ENCODE results near the gene FAM83G. TPM values are rescaled to one million over a fixed set of nuclear protein-coding genes. Genes with fewer than 3 reads are reported as not detected.
"Not testable (repeated sequence)": the region's sequence is repeated elsewhere in the genome, so short reads cannot be mapped to it uniquely, and the experiment has no call there.

The FAM83G gene
- total RNA-seq, 1 experiment from 2014 or later: 21.5 TPM

DNA sequence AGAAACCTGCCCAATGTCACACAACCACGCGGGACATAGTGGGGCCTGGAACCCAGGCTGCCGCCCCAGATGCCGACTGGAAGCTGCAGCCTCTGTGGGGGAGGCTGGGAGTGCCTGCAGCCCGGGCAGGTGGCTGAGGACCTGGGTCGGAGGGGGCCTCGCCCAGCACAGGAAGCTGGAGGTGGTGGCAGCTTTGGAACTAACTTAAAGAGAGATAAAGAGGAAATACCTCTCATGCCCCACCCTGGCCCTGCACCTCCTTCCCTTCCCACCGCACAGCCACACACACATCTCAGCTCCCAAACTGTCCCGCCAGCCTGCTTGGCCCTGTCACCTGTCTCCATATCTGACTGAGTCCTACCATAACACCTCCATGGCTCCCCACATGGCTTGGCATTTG, 35.8 kb upstream of the FAM83G start:
- H3K27me3 Mint-ChIP-seq (ENCODE audit: unreplicated experiment); DNase-seq; H3K9me3 Mint-ChIP-seq (ENCODE audit: low read depth, unreplicated experiment); H3K4me3 Mint-ChIP-seq (ENCODE audit: low read depth, unreplicated experiment); H3K36me3 Mint-ChIP-seq (ENCODE audit: insufficient read depth, unreplicated experiment); H3K4me1 Mint-ChIP-seq (ENCODE audit: low read depth, unreplicated experiment); CTCF ChIA-PET; BruUV-seq (replicated peaks); intact Hi-C loops (cut with micrococcal nuclease; ENCODE audit: unreplicated experiment): not testable (repeated sequence)
- peak overlapping the region; percentile 35 for H3K27ac Mint-ChIP-seq (ENCODE audit: unreplicated experiment)

DNA sequence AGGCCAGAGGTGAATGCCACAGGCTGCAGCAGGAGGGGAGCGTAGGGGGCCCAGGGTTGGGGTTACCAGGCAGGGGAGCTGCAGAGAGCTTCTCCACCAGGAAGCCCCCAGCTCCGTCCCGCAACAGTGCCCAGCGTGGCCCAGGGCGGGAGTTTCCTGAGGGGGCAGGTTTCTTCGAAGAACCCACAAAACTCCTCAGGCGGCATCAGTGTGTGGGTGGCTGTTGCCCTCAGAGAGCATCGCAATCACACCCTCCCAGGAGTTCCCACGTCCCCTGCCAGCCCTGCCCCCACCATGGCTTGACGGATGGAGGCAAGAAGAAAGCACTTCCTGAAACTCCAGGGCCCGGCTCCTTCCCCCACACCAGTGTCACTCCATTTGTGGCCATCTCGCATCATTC, 34.2 kb upstream of the FAM83G start:
- DNase-seq; BruUV-seq (replicated peaks); H3K36me3 Mint-ChIP-seq (ENCODE audit: insufficient read depth, unreplicated experiment); intact Hi-C loops (cut with micrococcal nuclease; ENCODE audit: unreplicated experiment); CTCF ChIA-PET; H3K4me3 Mint-ChIP-seq (ENCODE audit: low read depth, unreplicated experiment); H3K27me3 Mint-ChIP-seq (ENCODE audit: unreplicated experiment); H3K9me3 Mint-ChIP-seq (ENCODE audit: low read depth, unreplicated experiment); H3K4me1 Mint-ChIP-seq (ENCODE audit: low read depth, unreplicated experiment); H3K27ac Mint-ChIP-seq (ENCODE audit: unreplicated experiment): not testable (repeated sequence)

DNA sequence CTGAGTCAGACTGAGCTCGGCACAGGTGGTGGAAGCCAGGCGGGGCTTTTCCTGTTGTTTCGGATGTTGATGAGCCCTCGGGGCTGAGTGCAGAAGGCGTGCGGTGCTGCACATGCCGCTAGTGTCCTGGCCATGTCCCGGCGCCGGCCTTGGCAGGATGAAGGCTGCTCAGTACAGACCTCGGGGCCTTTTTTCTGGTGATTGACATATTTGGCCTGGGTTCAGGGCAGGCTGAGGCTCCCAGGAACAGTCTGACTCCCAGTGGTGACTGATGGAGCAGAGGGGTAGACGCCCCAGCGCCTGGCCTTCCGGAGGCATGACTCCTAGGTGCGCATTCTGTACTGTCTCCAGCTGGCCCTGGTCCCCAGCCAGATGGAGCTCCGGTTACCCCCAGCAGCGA, 33.4 kb upstream of the FAM83G start:
- BruUV-seq (replicated peaks); H3K4me3 Mint-ChIP-seq (ENCODE audit: low read depth, unreplicated experiment); H3K9me3 Mint-ChIP-seq (ENCODE audit: low read depth, unreplicated experiment); intact Hi-C loops (cut with micrococcal nuclease; ENCODE audit: unreplicated experiment); CTCF ChIA-PET; H3K4me1 Mint-ChIP-seq (ENCODE audit: low read depth, unreplicated experiment); H3K27me3 Mint-ChIP-seq (ENCODE audit: unreplicated experiment); H3K27ac Mint-ChIP-seq (ENCODE audit: unreplicated experiment); DNase-seq; H3K36me3 Mint-ChIP-seq (ENCODE audit: insufficient read depth, unreplicated experiment): not testable (repeated sequence)

DNA sequence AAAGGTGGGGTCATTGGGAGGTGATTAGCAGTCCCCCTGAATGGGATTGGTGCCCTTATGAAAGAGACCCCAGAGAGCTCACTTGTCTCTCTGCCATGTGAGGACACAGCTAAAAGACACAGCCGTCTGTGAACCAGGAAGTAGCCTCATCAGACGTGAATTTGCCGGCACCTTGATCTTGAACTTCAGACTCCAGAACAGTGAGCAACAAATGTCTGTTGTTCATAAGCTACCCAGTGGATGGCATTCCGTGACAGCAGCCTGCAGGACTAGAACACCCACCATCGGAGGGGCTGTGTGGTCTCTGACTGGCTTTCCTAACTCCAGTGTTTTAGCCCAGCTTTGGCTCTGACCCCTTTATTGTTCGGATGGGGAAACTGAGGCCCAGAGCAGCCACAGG, 33.0 kb upstream of the FAM83G start:
- DNase-seq; H3K9me3 Mint-ChIP-seq (ENCODE audit: low read depth, unreplicated experiment); H3K36me3 Mint-ChIP-seq (ENCODE audit: insufficient read depth, unreplicated experiment); BruUV-seq (replicated peaks); H3K27ac Mint-ChIP-seq (ENCODE audit: unreplicated experiment); H3K27me3 Mint-ChIP-seq (ENCODE audit: unreplicated experiment); H3K4me3 Mint-ChIP-seq (ENCODE audit: low read depth, unreplicated experiment); CTCF ChIA-PET; H3K4me1 Mint-ChIP-seq (ENCODE audit: low read depth, unreplicated experiment); intact Hi-C loops (cut with micrococcal nuclease; ENCODE audit: unreplicated experiment): not testable (repeated sequence)

DNA sequence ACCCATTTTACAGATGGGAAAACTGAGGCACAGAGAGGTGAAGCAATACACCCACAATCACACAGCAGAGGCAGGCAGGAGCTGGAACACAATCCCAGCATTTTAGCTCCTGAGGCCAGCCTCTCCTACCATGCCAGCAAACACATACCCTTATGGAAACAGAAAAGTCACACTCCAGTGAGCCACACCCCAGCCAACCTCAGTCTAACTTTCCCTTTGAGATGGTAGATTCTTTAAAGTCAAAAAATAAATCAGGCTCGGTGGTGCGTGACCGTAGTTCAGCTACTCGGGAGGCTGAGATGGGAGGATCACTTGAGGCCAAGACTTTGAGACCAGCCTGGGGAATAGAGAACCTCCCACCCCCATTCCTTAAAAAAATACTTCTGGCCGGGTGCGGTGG, 31.6 kb upstream of the FAM83G start:
- BruUV-seq (replicated peaks); CTCF ChIA-PET; H3K4me3 Mint-ChIP-seq (ENCODE audit: low read depth, unreplicated experiment); H3K27ac Mint-ChIP-seq (ENCODE audit: unreplicated experiment); H3K4me1 Mint-ChIP-seq (ENCODE audit: low read depth, unreplicated experiment); H3K36me3 Mint-ChIP-seq (ENCODE audit: insufficient read depth, unreplicated experiment); intact Hi-C loops (cut with micrococcal nuclease; ENCODE audit: unreplicated experiment); H3K27me3 Mint-ChIP-seq (ENCODE audit: unreplicated experiment); H3K9me3 Mint-ChIP-seq (ENCODE audit: low read depth, unreplicated experiment); DNase-seq: not testable (repeated sequence)

DNA sequence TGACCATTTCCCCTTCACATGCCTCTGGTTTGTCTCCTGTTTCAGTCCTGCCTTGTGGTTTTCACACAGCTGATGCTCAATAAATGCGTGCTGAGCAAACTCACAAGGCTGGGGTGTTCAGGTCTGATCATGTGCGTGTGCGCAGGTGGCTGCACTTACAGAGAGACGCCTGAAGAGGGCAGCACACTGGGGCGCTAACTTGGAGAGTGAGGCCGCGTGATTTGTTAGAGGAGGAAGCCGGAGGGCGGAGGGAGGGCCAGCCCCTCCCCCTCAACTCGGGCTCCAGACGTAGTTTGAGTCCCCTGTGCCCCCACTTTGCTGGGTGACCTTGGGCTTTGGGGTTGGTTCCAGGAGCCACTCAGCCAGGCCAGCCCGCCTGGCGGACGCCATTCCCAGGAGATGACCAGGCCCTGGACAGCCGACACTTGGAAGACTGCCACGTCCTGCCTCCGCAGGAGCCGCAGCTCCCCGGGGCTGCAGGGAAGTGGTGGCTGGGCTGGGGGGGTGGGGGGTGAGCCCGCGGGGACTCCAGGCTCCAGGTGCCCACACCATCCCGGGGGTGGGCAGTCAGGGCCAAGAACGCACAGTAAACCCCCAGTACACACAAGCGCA, 27.9 kb upstream of the FAM83G start:
- DNase-seq; H3K9me3 Mint-ChIP-seq (ENCODE audit: low read depth, unreplicated experiment); CTCF ChIA-PET; H3K4me1 Mint-ChIP-seq (ENCODE audit: low read depth, unreplicated experiment); H3K36me3 Mint-ChIP-seq (ENCODE audit: insufficient read depth, unreplicated experiment); H3K27me3 Mint-ChIP-seq (ENCODE audit: unreplicated experiment); H3K27ac Mint-ChIP-seq (ENCODE audit: unreplicated experiment); H3K4me3 Mint-ChIP-seq (ENCODE audit: low read depth, unreplicated experiment); intact Hi-C loops (cut with micrococcal nuclease; ENCODE audit: unreplicated experiment); BruUV-seq (replicated peaks): not testable (repeated sequence)

DNA sequence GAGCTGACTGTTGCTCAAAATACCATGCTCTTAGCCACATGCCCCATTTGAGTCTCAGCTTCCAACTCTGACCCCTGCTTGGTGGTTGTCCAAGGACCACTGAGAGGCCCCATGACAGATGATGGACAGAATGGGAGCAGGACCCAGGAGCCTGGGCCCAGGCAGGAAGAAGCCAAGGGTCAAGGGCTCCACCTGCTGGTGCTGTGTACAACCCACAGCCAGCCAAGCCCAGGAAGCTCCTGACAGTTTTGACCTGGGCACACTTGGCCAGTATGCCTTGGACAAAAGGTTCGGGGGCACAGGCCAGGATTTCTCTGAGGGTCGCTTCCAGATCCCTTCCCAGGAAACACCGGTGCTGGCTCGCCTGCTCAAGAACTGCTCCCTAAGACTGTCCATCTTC, 27.2 kb upstream of the FAM83G start:
- H3K4me3 Mint-ChIP-seq (ENCODE audit: low read depth, unreplicated experiment); intact Hi-C loops (cut with micrococcal nuclease; ENCODE audit: unreplicated experiment); H3K27me3 Mint-ChIP-seq (ENCODE audit: unreplicated experiment); H3K4me1 Mint-ChIP-seq (ENCODE audit: low read depth, unreplicated experiment); H3K9me3 Mint-ChIP-seq (ENCODE audit: low read depth, unreplicated experiment); H3K36me3 Mint-ChIP-seq (ENCODE audit: insufficient read depth, unreplicated experiment); H3K27ac Mint-ChIP-seq (ENCODE audit: unreplicated experiment); CTCF ChIA-PET; BruUV-seq (replicated peaks): not testable (repeated sequence)
- DNase-seq: peak; percentile 86
- TF ChIP-seq, protein P1, sequence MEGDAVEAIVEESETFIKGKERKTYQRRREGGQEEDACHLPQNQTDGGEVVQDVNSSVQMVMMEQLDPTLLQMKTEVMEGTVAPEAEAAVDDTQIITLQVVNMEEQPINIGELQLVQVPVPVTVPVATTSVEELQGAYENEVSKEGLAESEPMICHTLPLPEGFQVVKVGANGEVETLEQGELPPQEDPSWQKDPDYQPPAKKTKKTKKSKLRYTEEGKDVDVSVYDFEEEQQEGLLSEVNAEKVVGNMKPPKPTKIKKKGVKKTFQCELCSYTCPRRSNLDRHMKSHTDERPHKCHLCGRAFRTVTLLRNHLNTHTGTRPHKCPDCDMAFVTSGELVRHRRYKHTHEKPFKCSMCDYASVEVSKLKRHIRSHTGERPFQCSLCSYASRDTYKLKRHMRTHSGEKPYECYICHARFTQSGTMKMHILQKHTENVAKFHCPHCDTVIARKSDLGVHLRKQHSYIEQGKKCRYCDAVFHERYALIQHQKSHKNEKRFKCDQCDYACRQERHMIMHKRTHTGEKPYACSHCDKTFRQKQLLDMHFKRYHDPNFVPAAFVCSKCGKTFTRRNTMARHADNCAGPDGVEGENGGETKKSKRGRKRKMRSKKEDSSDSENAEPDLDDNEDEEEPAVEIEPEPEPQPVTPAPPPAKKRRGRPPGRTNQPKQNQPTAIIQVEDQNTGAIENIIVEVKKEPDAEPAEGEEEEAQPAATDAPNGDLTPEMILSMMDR (IDR thresholded peaks at IDR 0.05; ENCODE audit: unreplicated experiment): peak; percentile 53

DNA sequence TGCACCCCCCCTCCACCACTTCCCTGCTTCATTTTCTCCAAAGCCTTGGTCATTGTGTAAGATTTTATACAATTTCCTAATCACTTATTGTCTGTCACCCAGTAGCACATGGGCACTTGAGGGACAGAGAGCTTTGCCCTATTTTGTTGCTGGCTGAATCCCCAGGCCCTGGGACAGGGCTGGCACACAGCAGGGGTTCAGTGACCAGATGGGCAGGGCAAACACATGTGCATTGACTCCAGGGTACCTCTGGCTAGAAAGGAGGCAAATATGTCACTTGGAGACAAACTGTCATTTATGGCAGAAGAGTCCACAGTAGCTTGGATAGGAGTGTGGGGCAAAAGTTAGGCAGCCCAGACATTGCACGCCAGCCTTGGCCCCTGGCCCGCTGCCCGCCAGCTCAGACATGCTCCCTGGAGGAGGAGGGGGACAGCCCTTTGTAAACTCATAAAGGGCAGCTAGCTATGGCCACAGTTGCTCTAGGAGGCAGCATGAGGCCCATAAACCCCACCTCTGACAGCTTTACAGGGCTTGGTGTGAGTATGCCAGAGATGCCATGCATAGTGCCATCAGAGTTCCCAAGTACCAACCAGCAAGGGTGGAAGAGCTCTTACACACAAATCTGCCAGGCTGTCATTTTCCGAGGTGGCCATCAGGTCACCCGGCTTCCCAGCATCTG, 26.3 kb upstream of the FAM83G start:
- H3K27me3 Mint-ChIP-seq (ENCODE audit: unreplicated experiment); CTCF ChIA-PET; H3K27ac Mint-ChIP-seq (ENCODE audit: unreplicated experiment); DNase-seq; H3K4me3 Mint-ChIP-seq (ENCODE audit: low read depth, unreplicated experiment); intact Hi-C loops (cut with micrococcal nuclease; ENCODE audit: unreplicated experiment); H3K4me1 Mint-ChIP-seq (ENCODE audit: low read depth, unreplicated experiment); H3K9me3 Mint-ChIP-seq (ENCODE audit: low read depth, unreplicated experiment); H3K36me3 Mint-ChIP-seq (ENCODE audit: insufficient read depth, unreplicated experiment); BruUV-seq (replicated peaks): not testable (repeated sequence)

DNA sequence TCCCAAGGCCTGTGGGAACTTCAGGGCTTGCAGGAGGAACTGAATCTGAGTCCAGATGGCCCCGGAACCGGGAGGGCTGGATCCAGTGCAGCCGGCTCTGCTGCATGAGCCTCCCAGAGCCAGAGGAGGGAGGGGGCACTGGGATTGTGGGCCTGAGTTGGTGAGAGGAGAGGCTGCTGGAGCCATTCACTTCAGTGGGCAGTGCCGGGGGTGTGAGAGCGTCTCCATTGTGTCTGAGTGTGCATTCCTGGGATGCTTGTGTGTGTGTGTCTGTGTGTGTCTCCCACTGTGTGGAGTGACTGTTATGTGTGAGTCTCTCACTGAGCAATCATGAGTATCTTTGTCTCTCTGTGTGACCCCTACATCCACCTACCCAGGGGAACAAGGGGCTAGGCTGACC, 25.2 kb upstream of the FAM83G start:
- H3K36me3 Mint-ChIP-seq (ENCODE audit: insufficient read depth, unreplicated experiment); H3K4me1 Mint-ChIP-seq (ENCODE audit: low read depth, unreplicated experiment); H3K9me3 Mint-ChIP-seq (ENCODE audit: low read depth, unreplicated experiment); H3K4me3 Mint-ChIP-seq (ENCODE audit: low read depth, unreplicated experiment); intact Hi-C loops (cut with micrococcal nuclease; ENCODE audit: unreplicated experiment); DNase-seq; H3K27me3 Mint-ChIP-seq (ENCODE audit: unreplicated experiment); CTCF ChIA-PET; BruUV-seq (replicated peaks); H3K27ac Mint-ChIP-seq (ENCODE audit: unreplicated experiment): not testable (repeated sequence)
